Activated naive CD8-positive, alpha-beta T cell treated with anti-CD3 and anti-CD28 coated beads, Interleukin-2, amount 50 U/mL, for 24 hours (primary cell): ENCODE measurements around the gene MLLT3.

ENCODE experiments used
- ATAC-seq: fragments of 150-1000 bp; cut with Tn5 transposase; one replicate; pipeline ENCODE4 v1.10.0; 2021
- DNase-seq: peaks from one replicate; pipeline ENCODE4 v3.0.0; 2021
- H3K27ac Mint-ChIP-seq: one replicate; pipeline ENCODE4 v1.8.0; 2021; ENCODE audit warnings: mild to moderate bottlenecking, mixed read lengths
- H3K27me3 Mint-ChIP-seq: one replicate; pipeline ENCODE4 v1.8.0; 2021; ENCODE audit warnings: mixed read lengths
- H3K36me3 Mint-ChIP-seq: one replicate; pipeline ENCODE4 v1.8.0; 2021; ENCODE audit warnings: low read depth, mixed read lengths
- H3K4me1 Mint-ChIP-seq: one replicate; pipeline ENCODE4 v1.8.0; 2021; ENCODE audit warnings: mixed read lengths
- H3K4me3 Mint-ChIP-seq: one replicate; pipeline ENCODE4 v1.8.0; 2021; ENCODE audit warnings: mild to moderate bottlenecking, moderate library complexity, mixed read lengths
- H3K9me3 Mint-ChIP-seq: one replicate; pipeline ENCODE4 v1.8.0; 2021; ENCODE audit warnings: mixed read lengths

Gene MLLT3

GRCh38 chr9:20414150-20414549 lies 208.1 kb downstream of the MLLT3 start:
- DNase-seq (no peak), ATAC-seq (no peak)
- peaks cover 26% of the 10 kb centered on the region for H3K4me1 Mint-ChIP-seq
- no peak overlapping the region for H3K4me3 Mint-ChIP-seq
- no peak overlapping the region for H3K27ac Mint-ChIP-seq
- H3K27me3 Mint-ChIP-seq, result no peaks in the 10 kb centered on the region
- H3K9me3 Mint-ChIP-seq, result no peaks in the 10 kb centered on the region
- peaks cover 24% of the 10 kb centered on the region for H3K36me3 Mint-ChIP-seq

- no peak for ATAC-seq
- no peak overlapping the region for H3K27ac Mint-ChIP-seq
- H3K27me3 Mint-ChIP-seq, result no peaks in the 10 kb centered on the region
- H3K4me1 Mint-ChIP-seq, result peaks cover 24% of the 10 kb centered on the region
- DNase-seq, result no peak
- H3K36me3 Mint-ChIP-seq, result peaks cover 25% of the 10 kb centered on the region
- no peaks in the 10 kb centered on the region for H3K9me3 Mint-ChIP-seq
- no peak overlapping the region for H3K4me3 Mint-ChIP-seq
Measured at GRCh38 chr9:20409321-20410092, 212.8 kb downstream of the MLLT3 start.

DNA sequence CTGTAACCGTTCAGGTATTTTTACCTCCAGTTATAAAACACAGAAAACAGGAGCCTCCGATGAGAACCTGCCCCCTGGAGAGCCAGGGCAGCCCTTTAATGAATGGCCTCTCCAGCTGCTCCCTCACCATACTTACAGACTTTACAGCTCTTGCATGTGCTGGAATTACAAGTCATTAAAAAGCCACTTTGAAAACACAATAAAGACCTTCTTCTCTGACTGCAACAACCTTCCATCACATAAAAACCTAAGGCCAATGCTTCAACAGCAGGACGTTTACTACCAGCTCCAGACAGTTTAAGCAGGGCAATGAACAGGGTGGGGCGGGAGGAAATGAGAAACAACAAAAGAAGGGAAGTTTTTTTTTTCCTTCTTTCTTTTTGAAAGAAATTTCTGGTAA lies 213.8 kb downstream of the MLLT3 start:
- Mint-ChIP-seq H3K4me1 (peaks cover 22% of the 10 kb centered on the region), H3K27me3 (no peaks in the 10 kb centered on the region), H3K4me3 (no peak overlapping the region), H3K9me3 (no peaks in the 10 kb centered on the region), H3K27ac (no peak overlapping the region), H3K36me3 (peaks cover 20% of the 10 kb centered on the region)
- DNase-seq (no peak), ATAC-seq (no peak)

GRCh38 chr9:20407013-20407412 lies 215.3 kb downstream of the MLLT3 start:
- no peak overlapping the region for H3K27ac Mint-ChIP-seq
- peaks cover 10% of the 10 kb centered on the region for H3K36me3 Mint-ChIP-seq
- H3K4me3 Mint-ChIP-seq, result no peak overlapping the region
- peaks cover 2% of the 10 kb centered on the region for H3K9me3 Mint-ChIP-seq
- no peaks in the 10 kb centered on the region for H3K27me3 Mint-ChIP-seq
- ATAC-seq (no peak), DNase-seq (no peak)
- peaks cover 28% of the 10 kb centered on the region for H3K4me1 Mint-ChIP-seq

- Mint-ChIP-seq H3K27ac (no peak overlapping the region), H3K27me3 (no peaks in the 10 kb centered on the region), H3K4me3 (no peak overlapping the region), H3K4me1 (peaks cover 34% of the 10 kb centered on the region), H3K36me3 (peaks cover 11% of the 10 kb centered on the region), H3K9me3 (peaks cover 5% of the 10 kb centered on the region)
- ATAC-seq (no peak), DNase-seq (no peak)
Measured at GRCh38 chr9:20406344-20406743, 216.0 kb downstream of the MLLT3 start.

GRCh38 chr9:20405616-20406015 lies 216.7 kb downstream of the MLLT3 start:
- ATAC-seq (no peak), DNase-seq (no peak)
- peaks cover 11% of the 10 kb centered on the region for H3K36me3 Mint-ChIP-seq
- peaks cover 5% of the 10 kb centered on the region for H3K9me3 Mint-ChIP-seq
- peaks cover 36% of the 10 kb centered on the region for H3K4me1 Mint-ChIP-seq
- H3K4me3 Mint-ChIP-seq, result no peak overlapping the region
- H3K27me3 Mint-ChIP-seq, result no peaks in the 10 kb centered on the region
- no peak overlapping the region for H3K27ac Mint-ChIP-seq

- H3K27ac Mint-ChIP-seq, result no peak overlapping the region
- ATAC-seq (no peak), DNase-seq (no peak)
- no peak overlapping the region for H3K4me3 Mint-ChIP-seq
- peaks cover 5% of the 10 kb centered on the region for H3K9me3 Mint-ChIP-seq
- H3K27me3 Mint-ChIP-seq, result no peaks in the 10 kb centered on the region
- H3K36me3 Mint-ChIP-seq, result peaks cover 11% of the 10 kb centered on the region
- peaks cover 31% of the 10 kb centered on the region for H3K4me1 Mint-ChIP-seq
Measured at GRCh38 chr9:20405078-20405477, 217.2 kb downstream of the MLLT3 start.

DNA sequence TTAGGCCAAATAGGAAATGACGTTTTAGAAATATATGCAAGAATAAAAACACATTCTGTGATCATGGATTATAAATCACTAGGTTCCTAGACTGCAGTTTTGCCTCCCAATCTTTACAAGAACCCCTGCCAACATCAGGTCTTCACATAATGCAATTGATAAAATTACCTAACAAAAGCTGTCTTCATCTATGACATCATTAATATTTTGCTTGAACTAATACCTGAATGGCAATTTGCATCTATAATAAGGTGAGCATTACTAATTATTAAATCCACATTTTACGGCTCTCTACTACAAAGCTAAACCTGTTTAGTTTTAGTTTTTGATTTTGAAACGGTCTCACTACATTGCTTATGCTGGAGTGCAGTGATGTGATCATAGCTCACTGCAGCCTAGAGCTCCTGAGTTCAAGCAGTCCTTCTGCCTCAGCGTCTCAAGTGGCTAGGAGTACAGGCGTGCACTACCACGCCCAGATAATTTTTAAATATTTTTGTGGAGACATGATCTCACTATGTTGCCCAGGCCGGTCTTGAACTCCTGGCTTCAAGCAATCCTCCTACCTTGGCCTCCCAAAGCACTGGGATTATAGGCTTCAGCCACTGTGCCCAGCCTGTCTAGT lies 218.0 kb downstream of the MLLT3 start:
- ATAC-seq, result no peak
- Mint-ChIP-seq H3K4me1 (peaks cover 33% of the 10 kb centered on the region), H3K9me3 (peaks cover 5% of the 10 kb centered on the region), H3K4me3 (no peak overlapping the region), H3K27ac (no peak overlapping the region), H3K36me3 (peaks cover 17% of the 10 kb centered on the region), H3K27me3 (no peaks in the 10 kb centered on the region)
- no peak for DNase-seq

GRCh38 chr9:20403346-20403745 lies 219.0 kb downstream of the MLLT3 start:
- peaks cover 5% of the 10 kb centered on the region for H3K9me3 Mint-ChIP-seq
- no peaks in the 10 kb centered on the region for H3K27me3 Mint-ChIP-seq
- no peak overlapping the region for H3K4me3 Mint-ChIP-seq
- H3K4me1 Mint-ChIP-seq, result peaks cover 33% of the 10 kb centered on the region
- H3K27ac Mint-ChIP-seq, result no peak overlapping the region
- H3K36me3 Mint-ChIP-seq, result peaks cover 16% of the 10 kb centered on the region
- ATAC-seq (no peak), DNase-seq (no peak)

DNA sequence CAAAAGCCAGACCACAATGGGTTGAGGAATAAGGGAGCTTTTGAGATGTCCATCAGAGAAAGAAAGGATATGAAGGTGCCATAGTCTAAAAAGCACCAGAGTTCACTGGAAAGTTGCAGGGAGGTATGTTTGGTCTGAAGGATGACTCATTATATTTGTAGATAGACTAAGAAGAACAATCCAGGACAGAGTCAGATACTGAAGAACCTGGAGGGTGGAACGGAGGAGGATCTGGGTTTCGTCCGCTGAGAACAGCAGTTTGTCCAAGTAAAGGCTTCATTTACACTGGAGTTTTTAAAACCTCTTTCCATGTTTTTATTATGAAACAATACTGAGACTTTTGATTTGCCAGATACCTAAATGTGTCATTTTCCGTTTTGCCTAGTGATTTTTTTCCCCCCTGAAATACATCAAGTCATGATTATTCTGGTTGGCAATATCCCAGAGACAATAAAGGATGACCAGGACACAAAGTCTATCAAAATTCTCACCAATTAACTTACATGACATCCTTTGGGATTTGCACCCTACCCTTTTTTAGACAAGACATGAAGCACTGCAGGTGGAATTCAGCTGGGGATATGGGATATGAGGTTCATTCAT lies 219.9 kb downstream of the MLLT3 start:
- Mint-ChIP-seq H3K4me1 (peaks cover 38% of the 10 kb centered on the region), H3K4me3 (no peak overlapping the region), H3K36me3 (peaks cover 16% of the 10 kb centered on the region), H3K27ac (no peak overlapping the region), H3K27me3 (no peaks in the 10 kb centered on the region), H3K9me3 (peaks cover 5% of the 10 kb centered on the region)
- peak; percentile 24 for ATAC-seq
- no peak for DNase-seq

GRCh38 chr9:20398536-20399338 lies 223.6 kb downstream of the MLLT3 start:
- ATAC-seq (no peak), DNase-seq (no peak)
- H3K27ac Mint-ChIP-seq, result no peak overlapping the region
- no peaks in the 10 kb centered on the region for H3K27me3 Mint-ChIP-seq
- peaks cover 61% of the 10 kb centered on the region for H3K4me1 Mint-ChIP-seq
- H3K4me3 Mint-ChIP-seq, result no peak overlapping the region
- H3K36me3 Mint-ChIP-seq, result peaks cover 19% of the 10 kb centered on the region
- peaks cover 5% of the 10 kb centered on the region for H3K9me3 Mint-ChIP-seq

- H3K36me3 Mint-ChIP-seq, result peaks cover 16% of the 10 kb centered on the region
- H3K27ac Mint-ChIP-seq, result no peak overlapping the region
- no peak overlapping the region for H3K4me3 Mint-ChIP-seq
- H3K27me3 Mint-ChIP-seq, result no peaks in the 10 kb centered on the region
- H3K9me3 Mint-ChIP-seq, result peaks cover 5% of the 10 kb centered on the region
- peaks cover 57% of the 10 kb centered on the region for H3K4me1 Mint-ChIP-seq
- ATAC-seq, result no peak
- DNase-seq, result no peak
Measured at GRCh38 chr9:20397348-20397747, 225.0 kb downstream of the MLLT3 start.

GRCh38 chr9:20396509-20396908 lies 225.8 kb downstream of the MLLT3 start:
- Mint-ChIP-seq H3K27ac (peak overlapping the region; percentile 9), H3K4me1 (peaks cover 49% of the 10 kb centered on the region), H3K36me3 (peaks cover 11% of the 10 kb centered on the region), H3K4me3 (no peak overlapping the region), H3K27me3 (no peaks in the 10 kb centered on the region), H3K9me3 (no peaks in the 10 kb centered on the region)
- DNase-seq, result no peak
- no peak for ATAC-seq

GRCh38 chr9:20395651-20396050 lies 226.6 kb downstream of the MLLT3 start:
- Mint-ChIP-seq H3K27ac (no peak overlapping the region), H3K4me1 (peaks cover 46% of the 10 kb centered on the region)

More at GRCh38 chr9:20395651-20396050, 226.6 kb downstream of the MLLT3 start:
- Mint-ChIP-seq H3K9me3 (no peaks in the 10 kb centered on the region), H3K27me3 (no peaks in the 10 kb centered on the region), H3K36me3 (peaks cover 9% of the 10 kb centered on the region), H3K4me3 (no peak overlapping the region)
- no peak for ATAC-seq
- no peak for DNase-seq
